Measurements from ENCODE around the gene CTSF. TPM values are rescaled to one million over a fixed set of nuclear protein-coding genes. Genes with fewer than 3 reads are reported as not detected.
"Not testable (repeated sequence)": the region's sequence is repeated elsewhere in the genome, so short reads cannot be mapped to it uniquely, and the experiment has no call there.

Gene CTSF
- total RNA-seq, 2 experiments from 2014 or later: 16.0 to 16.8 TPM

- CTCF ChIA-PET: no interaction called here
- peaks cover 42% of the 10 kb centered on the region for H3K36me3 Mint-ChIP-seq (ENCODE audit: low read depth)
- H3K27ac Mint-ChIP-seq: peak overlapping the region; percentile 66
Measured at GRCh38 chr11:66542362-66542761, 26.0 kb downstream of the CTSF start.

DNA sequence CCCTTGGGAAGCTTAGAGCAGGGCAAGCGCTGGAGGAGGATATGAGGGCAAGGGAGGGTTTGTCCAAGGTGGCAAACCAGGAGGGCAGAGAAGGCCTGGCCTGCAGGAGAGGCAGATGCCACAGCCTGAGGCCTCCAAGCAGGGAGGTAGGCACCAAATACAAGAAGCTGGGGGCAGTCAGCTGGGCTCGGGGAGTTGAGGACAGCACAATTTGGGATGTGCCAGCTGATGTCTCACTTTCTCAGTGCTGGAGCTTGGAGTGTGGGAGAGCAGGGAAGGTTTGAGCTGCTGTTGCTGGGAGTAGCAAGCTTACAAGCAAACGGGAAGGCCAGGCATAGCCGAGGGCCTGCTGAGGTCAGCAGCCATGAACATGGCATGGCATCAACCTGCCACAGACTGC, 26.5 kb downstream of the CTSF start:
- DNase-seq: no peak
- CTCF ChIA-PET: no interaction called here
- H3K4me1 Mint-ChIP-seq (ENCODE audit: low read depth): peaks cover 39% of the 10 kb centered on the region
- Histone ChIP-seq H3K9me3 (ENCODE audit: control insufficient read depth in 1 of 2, insufficient read depth in 1 of 2, low read length in 2 of 2) (no peaks in the 10 kb centered on the region), H3K27ac (ENCODE audit: low read depth in 1 of 2, low read length in 2 of 2) (no peak overlapping the region), H3K4me3 (ENCODE audit: low read length) (no peak overlapping the region), H3K36me3 (ENCODE audit: insufficient read depth, low read length) (peaks cover 36% of the 10 kb centered on the region), H3K4me1 (ENCODE audit: insufficient read depth, low read length) (peaks cover 40% of the 10 kb centered on the region), H3K27me3 (ENCODE audit: control insufficient read depth in 1 of 2, insufficient read depth in 2 of 2, low read length in 2 of 2) (no peaks in the 10 kb centered on the region)
- H3K36me3 Mint-ChIP-seq (ENCODE audit: low read depth): peaks cover 46% of the 10 kb centered on the region
- TF ChIP-seq, protein P1, sequence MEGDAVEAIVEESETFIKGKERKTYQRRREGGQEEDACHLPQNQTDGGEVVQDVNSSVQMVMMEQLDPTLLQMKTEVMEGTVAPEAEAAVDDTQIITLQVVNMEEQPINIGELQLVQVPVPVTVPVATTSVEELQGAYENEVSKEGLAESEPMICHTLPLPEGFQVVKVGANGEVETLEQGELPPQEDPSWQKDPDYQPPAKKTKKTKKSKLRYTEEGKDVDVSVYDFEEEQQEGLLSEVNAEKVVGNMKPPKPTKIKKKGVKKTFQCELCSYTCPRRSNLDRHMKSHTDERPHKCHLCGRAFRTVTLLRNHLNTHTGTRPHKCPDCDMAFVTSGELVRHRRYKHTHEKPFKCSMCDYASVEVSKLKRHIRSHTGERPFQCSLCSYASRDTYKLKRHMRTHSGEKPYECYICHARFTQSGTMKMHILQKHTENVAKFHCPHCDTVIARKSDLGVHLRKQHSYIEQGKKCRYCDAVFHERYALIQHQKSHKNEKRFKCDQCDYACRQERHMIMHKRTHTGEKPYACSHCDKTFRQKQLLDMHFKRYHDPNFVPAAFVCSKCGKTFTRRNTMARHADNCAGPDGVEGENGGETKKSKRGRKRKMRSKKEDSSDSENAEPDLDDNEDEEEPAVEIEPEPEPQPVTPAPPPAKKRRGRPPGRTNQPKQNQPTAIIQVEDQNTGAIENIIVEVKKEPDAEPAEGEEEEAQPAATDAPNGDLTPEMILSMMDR (IDR thresholded peaks at IDR 0.05): no peak
- intact Hi-C loops (cut with DNase I, micrococcal nuclease): loop anchor here in 1 of 2 experiments (2.0 kb wide), 1 partner anchor 31 kb away; the partner anchor contains the start of gene BBS1
- no peak for ATAC-seq (ENCODE audit: poor library complexity)
- POLR2A ChIA-PET: no interaction called here
- peak overlapping the region; percentile 66 for H3K27ac Mint-ChIP-seq
- H3K9me3 Mint-ChIP-seq: no peaks in the 10 kb centered on the region
- peak overlapping the region; percentile 46 for H3K4me3 Mint-ChIP-seq
- H3K27me3 Mint-ChIP-seq: no peaks in the 10 kb centered on the region

More at GRCh38 chr11:66542362-66542761, 26.0 kb downstream of the CTSF start:
- Histone ChIP-seq H3K4me3 (ENCODE audit: low read length) (no peak overlapping the region), H3K9me3 (ENCODE audit: control insufficient read depth in 1 of 2, insufficient read depth in 1 of 2, low read length in 2 of 2) (no peaks in the 10 kb centered on the region), H3K36me3 (ENCODE audit: insufficient read depth, low read length) (peaks cover 36% of the 10 kb centered on the region), H3K4me1 (ENCODE audit: insufficient read depth, low read length) (peaks cover 44% of the 10 kb centered on the region), H3K27ac (ENCODE audit: low read depth in 1 of 2, low read length in 2 of 2) (no peak overlapping the region), H3K27me3 (ENCODE audit: control insufficient read depth in 1 of 2, insufficient read depth in 2 of 2, low read length in 2 of 2) (no peaks in the 10 kb centered on the region)
- intact Hi-C loops (cut with DNase I, micrococcal nuclease): loop anchor here in 1 of 2 experiments (2.0 kb wide), 1 partner anchor 32 kb away; the partner anchor contains the start of gene BBS1
- TF ChIP-seq, protein P1 (IDR thresholded peaks at IDR 0.05): no peak
- Mint-ChIP-seq H3K4me3 (peak overlapping the region; percentile 73), H3K27me3 (no peaks in the 10 kb centered on the region), H3K4me1 (ENCODE audit: low read depth) (peaks cover 39% of the 10 kb centered on the region), H3K9me3 (no peaks in the 10 kb centered on the region)
- ATAC-seq (ENCODE audit: poor library complexity) (no peak), DNase-seq (no peak)
- POLR2A ChIA-PET: no interaction called here

GRCh38 chr11:66540598-66540997, 27.8 kb downstream of the CTSF start:
- Histone ChIP-seq H3K4me1 (ENCODE audit: insufficient read depth, low read length) (peaks cover 32% of the 10 kb centered on the region), H3K36me3 (ENCODE audit: insufficient read depth, low read length) (peaks cover 40% of the 10 kb centered on the region)
- H3K9me3 Mint-ChIP-seq; H3K4me3 ChIP-seq (ENCODE audit: low read length); H3K27me3 Mint-ChIP-seq; H3K27ac ChIP-seq (ENCODE audit: low read depth in 1 of 2, low read length in 2 of 2); CTCF ChIA-PET; H3K27ac Mint-ChIP-seq; DNase-seq; H3K27me3 ChIP-seq (ENCODE audit: control insufficient read depth in 1 of 2, insufficient read depth in 2 of 2, low read length in 2 of 2); H3K4me3 Mint-ChIP-seq; H3K9me3 ChIP-seq (ENCODE audit: control insufficient read depth in 1 of 2, insufficient read depth in 1 of 2, low read length in 2 of 2); POLR2A ChIA-PET; ATAC-seq (ENCODE audit: poor library complexity); intact Hi-C loops (cut with DNase I, micrococcal nuclease): not testable (repeated sequence)
- Mint-ChIP-seq H3K4me1 (ENCODE audit: low read depth) (peaks cover 39% of the 10 kb centered on the region), H3K36me3 (ENCODE audit: low read depth) (peaks cover 59% of the 10 kb centered on the region)

DNA sequence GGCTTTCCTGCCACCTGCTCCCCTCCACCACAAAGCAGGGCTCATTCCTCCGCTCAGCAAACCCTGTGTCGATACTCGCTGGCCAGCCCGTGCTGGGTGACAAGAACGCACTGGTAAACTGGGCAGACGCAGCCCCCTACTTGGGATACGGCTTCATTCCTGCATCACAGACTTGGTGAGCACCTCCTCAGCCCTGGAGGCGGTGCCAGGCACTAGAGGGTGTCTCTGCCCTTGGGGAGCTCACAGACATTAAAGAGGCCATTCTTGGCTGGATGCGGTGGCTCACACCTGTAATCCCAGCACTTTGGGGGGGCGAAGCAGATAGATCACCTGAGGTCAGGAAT, 28.6 kb downstream of the CTSF start:
- peaks cover 34% of the 10 kb centered on the region for H3K4me1 Mint-ChIP-seq (ENCODE audit: low read depth)
- H3K4me1 ChIP-seq (ENCODE audit: insufficient read depth, low read length): peaks cover 24% of the 10 kb centered on the region
- H3K4me3 ChIP-seq (ENCODE audit: low read length): no peak overlapping the region
- H3K9me3 Mint-ChIP-seq: no peaks in the 10 kb centered on the region
- peaks cover 40% of the 10 kb centered on the region for H3K36me3 ChIP-seq (ENCODE audit: insufficient read depth, low read length)
- ChIA-PET CTCF (no interaction called here), POLR2A (no interaction called here)
- no peak for ATAC-seq (ENCODE audit: poor library complexity)
- H3K4me3 Mint-ChIP-seq: no peak overlapping the region
- H3K27me3 ChIP-seq (ENCODE audit: control insufficient read depth in 1 of 2, insufficient read depth in 2 of 2, low read length in 2 of 2): no peaks in the 10 kb centered on the region
- peaks cover 63% of the 10 kb centered on the region for H3K36me3 Mint-ChIP-seq (ENCODE audit: low read depth)
- H3K27me3 Mint-ChIP-seq: no peaks in the 10 kb centered on the region
- H3K27ac ChIP-seq (ENCODE audit: low read depth in 1 of 2, low read length in 2 of 2): no peak overlapping the region
- intact Hi-C loops (cut with DNase I, micrococcal nuclease): no loop called here
- H3K9me3 ChIP-seq (ENCODE audit: control insufficient read depth in 1 of 2, insufficient read depth in 1 of 2, low read length in 2 of 2): no peaks in the 10 kb centered on the region
- no peak overlapping the region for H3K27ac Mint-ChIP-seq
- TF ChIP-seq, protein P1 (IDR thresholded peaks at IDR 0.05): no peak
- DNase-seq: no peak

Data from CD4-positive, alpha-beta T cell (primary cell).